T follicular helper cell (primary cell): ENCODE results near the gene BAX.
"Not testable (repeated sequence)": the region's sequence is repeated elsewhere in the genome, so short reads cannot be mapped to it uniquely, and the experiment has no call there.

Experiments used
- DNase-seq: peaks from one replicate; pipeline ENCODE4 v3.0.0-alpha.2; 2020; ENCODE audit warnings: low read depth
- total RNA-seq, 2 experiments: gene quantifications; one replicate each; lab custom pipeline; 2026; lab: John Stamatoyannopoulos, UW

BAX gene
- 48.7 to 69.2 reads per million in 2 experiments for total RNA-seq

GRCh38 chr19:48954595-48955307, at the start of gene BAX:
Gene BAX (plus strand): TSS chr19:48954875. CDS start chr19:48954929, 54 bp downstream.
- peak; percentile 74 for DNase-seq

DNA sequence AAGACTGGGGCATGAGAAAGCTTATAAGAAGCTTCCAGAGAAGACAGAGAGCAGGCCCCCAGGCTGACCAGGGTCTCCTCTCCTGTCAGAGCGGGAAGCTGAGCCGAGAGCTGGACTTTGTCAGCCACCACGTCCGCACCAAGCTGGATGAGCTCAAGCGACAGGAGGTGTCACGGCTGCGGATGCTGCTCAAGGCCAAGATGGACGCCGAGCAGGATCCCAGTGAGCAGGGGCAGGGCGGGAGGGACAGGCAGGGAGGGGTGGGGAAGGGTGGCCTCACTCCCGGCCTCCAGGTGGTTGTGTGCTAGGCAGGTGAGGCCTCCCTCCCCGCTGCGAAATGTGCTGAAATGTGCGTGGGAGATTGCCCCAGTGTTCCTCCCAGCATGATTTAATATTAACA, 49.0 kb upstream of the BAX start:
- DNase-seq: no peak

GRCh38 chr19:48906324-48906723, 48.4 kb upstream of the BAX start:
- DNase-seq: no peak

GRCh38 chr19:48907671-48908070, 47.0 kb upstream of the BAX start:
- no peak for DNase-seq

GRCh38 chr19:48909424-48910077, 45.1 kb upstream of the BAX start:
- DNase-seq: not testable (repeated sequence)

- no peak for DNase-seq
Observed at GRCh38 chr19:48910803-48911202, 43.9 kb upstream of the BAX start.

DNA sequence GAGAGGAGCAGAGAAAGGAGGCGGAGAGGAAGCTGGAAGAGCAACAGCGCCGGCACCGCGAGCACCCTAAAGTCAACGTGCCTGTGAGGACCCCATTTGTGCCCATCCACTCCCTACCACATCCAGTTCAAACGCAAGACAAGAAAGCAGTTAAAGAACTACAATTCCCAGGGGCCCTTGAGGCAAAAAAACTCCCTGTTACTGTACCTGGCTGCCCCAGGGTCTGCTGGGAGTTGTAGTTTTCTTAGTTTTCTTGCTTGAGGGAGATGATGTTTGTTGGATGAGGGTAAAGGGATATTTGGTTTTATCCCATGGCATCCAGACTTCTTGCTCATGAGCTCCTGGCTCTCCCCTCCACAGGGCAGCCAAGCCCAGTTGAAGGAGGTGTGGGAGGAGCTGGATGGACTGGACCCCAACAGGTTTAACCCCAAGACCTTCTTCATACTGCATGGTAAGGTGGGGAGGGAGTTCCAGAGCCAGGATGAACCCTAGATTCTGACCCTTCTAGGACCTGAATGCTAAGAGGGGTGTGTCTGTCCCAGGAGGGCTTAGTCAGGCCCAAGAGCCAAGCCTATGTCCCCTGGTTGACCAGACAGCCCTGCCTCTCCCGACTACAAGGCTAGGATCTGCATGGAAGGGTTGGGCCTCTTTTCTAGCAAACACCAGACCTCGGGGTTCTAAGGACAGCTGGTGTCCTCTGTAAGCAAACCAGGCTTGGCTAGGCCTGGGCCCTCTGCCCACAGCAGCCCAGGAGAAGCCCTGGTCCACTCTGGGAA, 41.4 kb upstream of the BAX start:
- no peak for DNase-seq

DNA sequence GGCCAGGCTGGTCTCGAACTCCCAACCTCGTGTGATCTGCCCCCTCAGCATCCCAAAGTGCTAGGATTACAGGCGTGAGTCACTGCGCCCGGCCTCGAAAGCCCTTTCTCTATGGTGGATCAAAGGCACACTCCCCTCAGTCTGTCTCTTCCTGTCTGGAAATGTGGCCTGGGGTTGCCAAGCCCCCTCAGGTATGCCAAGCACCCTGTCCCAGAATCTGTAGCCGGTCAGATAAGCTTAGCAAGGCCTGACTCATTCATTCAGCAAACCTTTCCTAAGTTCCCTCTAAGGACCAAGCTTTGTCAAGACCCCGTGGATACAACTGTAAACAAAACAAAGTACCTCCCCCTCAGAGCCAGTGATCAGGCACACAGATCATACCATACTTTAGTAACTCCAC, 40.5 kb upstream of the BAX start:
- DNase-seq: no peak

DNA sequence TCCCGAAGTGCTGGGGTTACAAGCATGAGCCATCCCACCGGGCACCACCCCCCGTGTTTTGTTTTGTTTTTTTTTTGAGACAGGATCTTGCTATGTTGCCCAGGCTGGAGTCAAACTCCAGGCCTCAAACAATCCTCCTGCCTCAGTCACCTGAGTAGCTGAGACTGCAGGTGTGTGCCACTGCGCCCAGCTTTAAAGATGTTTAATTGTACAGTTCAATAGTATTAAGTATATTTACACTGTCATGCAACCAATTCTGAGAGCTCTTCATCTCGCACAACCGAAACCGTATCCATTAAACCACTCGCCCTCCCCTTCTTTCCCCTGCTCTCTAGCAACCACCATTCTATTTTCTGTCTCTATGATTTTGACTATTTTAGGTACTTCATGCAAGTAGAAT, 38.9 kb upstream of the BAX start:
- no peak for DNase-seq

GRCh38 chr19:48918071-48918470, 36.6 kb upstream of the BAX start:
- DNase-seq: no peak

- DNase-seq: no peak
Observed at GRCh38 chr19:48918801-48919247, 35.9 kb upstream of the BAX start.

GRCh38 chr19:48919271-48919670, 35.4 kb upstream of the BAX start:
- not testable (repeated sequence) for DNase-seq

- no peak for DNase-seq
Observed at GRCh38 chr19:48920949-48921348, 33.7 kb upstream of the BAX start.

GRCh38 chr19:48921721-48922500, 32.8 kb upstream of the BAX start:
- DNase-seq: no peak

DNA sequence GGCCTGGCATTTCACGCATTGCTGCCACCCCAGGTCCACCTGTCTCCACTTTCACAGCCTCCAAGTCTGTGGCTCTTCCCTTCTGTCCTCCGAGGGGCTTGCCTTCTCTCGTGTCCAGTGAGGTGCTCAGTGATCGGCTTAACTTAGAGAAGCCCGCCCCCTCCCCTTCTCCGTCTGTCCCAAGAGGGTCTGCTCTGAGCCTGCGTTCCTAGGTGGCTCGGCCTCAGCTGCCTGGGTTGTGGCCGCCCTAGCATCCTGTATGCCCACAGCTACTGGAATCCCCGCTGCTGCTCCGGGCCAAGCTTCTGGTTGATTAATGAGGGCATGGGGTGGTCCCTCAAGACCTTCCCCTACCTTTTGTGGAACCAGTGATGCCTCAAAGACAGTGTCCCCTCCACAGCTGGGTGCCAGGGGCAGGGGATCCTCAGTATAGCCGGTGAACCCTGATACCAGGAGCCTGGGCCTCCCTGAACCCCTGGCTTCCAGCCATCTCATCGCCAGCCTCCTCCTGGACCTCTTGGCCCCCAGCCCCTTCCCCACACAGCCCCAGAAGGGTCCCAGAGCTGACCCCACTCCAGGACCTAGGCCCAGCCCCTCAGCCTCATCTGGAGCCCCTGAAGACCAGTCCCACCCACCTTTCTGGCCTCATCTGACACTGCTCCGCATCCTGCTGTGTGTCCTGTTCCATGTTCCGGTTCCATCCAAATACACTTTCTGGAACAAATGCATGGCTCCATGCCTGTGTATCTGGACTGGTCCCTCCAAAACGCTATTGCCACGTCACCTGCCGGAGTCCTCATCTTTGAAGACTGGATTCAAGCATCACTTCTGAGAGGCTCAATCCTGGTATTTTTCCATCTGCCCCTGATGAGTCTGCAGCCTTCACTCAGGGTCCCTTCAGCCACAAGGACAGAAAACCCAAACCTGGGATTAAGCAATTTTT, 31.9 kb upstream of the BAX start:
- DNase-seq: no peak

DNA sequence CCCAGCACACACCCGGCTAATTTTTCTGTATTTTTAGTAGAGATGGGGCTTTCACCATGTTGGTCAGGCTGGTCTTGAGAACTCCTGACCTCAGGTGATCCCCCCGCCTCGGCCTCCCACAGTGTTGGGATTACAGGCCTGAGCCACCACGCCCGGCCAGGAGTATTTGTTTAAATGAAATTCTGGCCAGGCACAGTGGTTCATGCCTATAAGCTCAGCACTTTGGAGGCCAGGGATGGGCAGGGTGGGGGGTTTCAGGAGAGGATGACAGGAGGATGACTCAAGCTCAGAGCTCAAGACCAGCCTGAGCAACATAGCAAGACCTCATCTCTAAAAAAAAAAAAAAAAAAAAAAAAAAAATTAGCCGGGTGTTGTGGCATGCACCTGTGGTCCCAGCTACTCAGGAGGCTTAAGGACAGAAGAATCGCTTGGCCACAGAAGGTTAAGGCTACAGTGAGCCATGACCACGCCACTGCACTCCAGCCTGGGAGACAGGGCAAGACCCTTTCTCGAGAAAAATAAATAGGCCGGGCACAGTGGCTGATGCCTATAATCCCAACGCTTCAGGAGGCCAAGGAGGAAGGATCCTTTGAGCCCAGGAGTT, 29.3 kb upstream of the BAX start:
- no peak for DNase-seq

- not testable (repeated sequence) for DNase-seq
Observed at GRCh38 chr19:48925890-48926289, 28.8 kb upstream of the BAX start.

DNA sequence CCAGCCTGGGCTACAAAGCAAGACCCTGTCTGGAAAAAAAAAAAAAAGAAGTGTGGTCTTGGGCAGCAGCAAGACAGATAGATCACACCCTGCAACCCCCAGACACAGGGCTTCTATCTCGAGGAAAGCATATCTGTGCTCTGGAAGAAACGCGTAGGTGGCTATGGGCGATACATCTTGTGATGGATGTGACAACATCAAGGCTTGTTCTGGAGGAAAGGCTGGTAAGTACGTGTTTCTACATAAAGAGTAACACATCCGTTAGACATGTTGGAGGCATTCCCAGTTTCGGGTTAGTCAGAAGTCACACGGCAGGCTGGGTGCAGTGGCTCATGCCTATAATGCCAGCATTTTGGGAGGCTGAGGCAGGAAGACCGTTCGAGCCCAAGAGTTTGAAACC, 27.8 kb upstream of the BAX start:
- DNase-seq: no peak

DNA sequence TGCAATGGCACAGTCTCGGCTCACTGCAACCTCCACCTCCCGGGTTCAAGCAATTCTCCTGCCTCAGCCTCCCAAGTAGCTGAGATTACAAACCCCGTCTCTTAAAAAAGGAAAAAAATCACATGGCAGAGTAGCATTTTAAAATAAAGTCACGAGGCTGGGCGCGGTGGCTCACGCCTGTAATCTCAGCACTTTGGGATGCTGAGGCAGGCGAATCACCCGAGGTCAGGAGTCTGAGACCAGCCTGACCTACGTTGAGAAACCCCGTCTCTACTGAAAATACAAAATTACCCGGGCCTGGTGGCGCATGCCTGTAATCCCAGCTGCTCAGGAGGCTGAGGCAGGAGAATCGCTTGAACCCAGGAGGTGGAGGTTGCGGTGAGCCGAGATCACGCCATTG, 27.0 kb upstream of the BAX start:
- DNase-seq: not testable (repeated sequence)
